ENCODE data around the gene NCR3LG1. TPM values are rescaled to one million over a fixed set of nuclear protein-coding genes. Genes with fewer than 3 reads are reported as not detected.

The NCR3LG1 gene
- total RNA-seq, 4 donors from 2014 or later, result 0.29 to 4.6 (median 0.91) TPM

- Histone ChIP-seq H3K27me3 (no peaks in the 10 kb centered on the region), H3K4me1 (no peaks in the 10 kb centered on the region), H3K9me3 (no peaks in the 10 kb centered on the region), H3K36me3 (no peaks in the 10 kb centered on the region), H3K27ac (peak overlapping the region; percentile 78 to 86), H3K4me3 (peak overlapping the region; percentile 44 to 64)
- no peak for DNase-seq
- intact Hi-C loops (cut with DNase I; ENCODE audit: low total_unique reads), result no loop called here
- no peak for TF ChIP-seq POLR2A (IDR thresholded peaks at IDR 0.05)
- TF ChIP-seq, protein P1, sequence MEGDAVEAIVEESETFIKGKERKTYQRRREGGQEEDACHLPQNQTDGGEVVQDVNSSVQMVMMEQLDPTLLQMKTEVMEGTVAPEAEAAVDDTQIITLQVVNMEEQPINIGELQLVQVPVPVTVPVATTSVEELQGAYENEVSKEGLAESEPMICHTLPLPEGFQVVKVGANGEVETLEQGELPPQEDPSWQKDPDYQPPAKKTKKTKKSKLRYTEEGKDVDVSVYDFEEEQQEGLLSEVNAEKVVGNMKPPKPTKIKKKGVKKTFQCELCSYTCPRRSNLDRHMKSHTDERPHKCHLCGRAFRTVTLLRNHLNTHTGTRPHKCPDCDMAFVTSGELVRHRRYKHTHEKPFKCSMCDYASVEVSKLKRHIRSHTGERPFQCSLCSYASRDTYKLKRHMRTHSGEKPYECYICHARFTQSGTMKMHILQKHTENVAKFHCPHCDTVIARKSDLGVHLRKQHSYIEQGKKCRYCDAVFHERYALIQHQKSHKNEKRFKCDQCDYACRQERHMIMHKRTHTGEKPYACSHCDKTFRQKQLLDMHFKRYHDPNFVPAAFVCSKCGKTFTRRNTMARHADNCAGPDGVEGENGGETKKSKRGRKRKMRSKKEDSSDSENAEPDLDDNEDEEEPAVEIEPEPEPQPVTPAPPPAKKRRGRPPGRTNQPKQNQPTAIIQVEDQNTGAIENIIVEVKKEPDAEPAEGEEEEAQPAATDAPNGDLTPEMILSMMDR (IDR thresholded peaks at IDR 0.05), result no peak
Observed at GRCh38 chr11:17353821-17354600, 2.4 kb downstream of the NCR3LG1 start.

GRCh38 chr11:17354601-17354991, 3.0 kb downstream of the NCR3LG1 start:
- no peaks in the 10 kb centered on the region for H3K27me3 ChIP-seq
- peak; percentile 29 to 63 for DNase-seq
- no peaks in the 10 kb centered on the region for H3K4me1 ChIP-seq
- no peak overlapping the region for H3K27ac ChIP-seq
- no peak overlapping the region for H3K4me3 ChIP-seq
- TF ChIP-seq, protein P1 (IDR thresholded peaks at IDR 0.05), result peak; percentile 42 to 64 (median 54)
- TF ChIP-seq POLR2A (IDR thresholded peaks at IDR 0.05), result no peak
- intact Hi-C loops (cut with DNase I; ENCODE audit: low total_unique reads), result no loop called here
- H3K9me3 ChIP-seq, result no peaks in the 10 kb centered on the region
- no peaks in the 10 kb centered on the region for H3K36me3 ChIP-seq

DNA sequence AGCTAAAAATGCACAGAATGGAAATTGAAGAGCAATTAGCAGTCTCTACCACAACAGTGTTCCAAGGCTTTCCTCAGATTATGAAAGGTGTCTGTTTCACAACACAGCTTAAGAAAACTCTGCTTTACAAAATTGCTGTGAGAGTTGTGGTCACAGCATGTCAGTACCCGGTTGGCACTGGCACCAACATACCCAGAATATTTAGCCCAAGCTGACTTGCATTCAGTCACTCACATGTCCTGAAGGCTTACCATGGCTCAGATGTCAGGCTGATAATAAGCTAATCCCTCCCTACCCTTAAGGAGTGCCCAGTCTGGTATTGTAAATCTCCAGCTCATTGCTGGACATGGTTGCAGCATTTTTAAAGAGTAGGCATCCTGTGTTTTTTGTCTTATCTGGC, 14.9 kb downstream of the NCR3LG1 start:
- no peak overlapping the region for H3K4me3 ChIP-seq
- no peak overlapping the region for H3K27ac ChIP-seq
- TF ChIP-seq, protein P1 (IDR thresholded peaks at IDR 0.05), result no peak
- TF ChIP-seq POLR2A (IDR thresholded peaks at IDR 0.05), result no peak
- no peaks in the 10 kb centered on the region for H3K27me3 ChIP-seq
- intact Hi-C loops (cut with DNase I; ENCODE audit: low total_unique reads), result no loop called here
- peaks cover 0 to 19% of the 10 kb centered on the region in 2 donors for H3K9me3 ChIP-seq
- H3K36me3 ChIP-seq, result no peaks in the 10 kb centered on the region
- no peaks in the 10 kb centered on the region for H3K4me1 ChIP-seq
- DNase-seq, result no peak

- intact Hi-C loops (cut with DNase I; ENCODE audit: low total_unique reads), result no loop called here
- Histone ChIP-seq H3K4me1 (no peaks in the 10 kb centered on the region), H3K4me3 (no peak overlapping the region), H3K27me3 (no peaks in the 10 kb centered on the region), H3K9me3 (peaks cover 0 to 33% of the 10 kb centered on the region in 2 donors), H3K27ac (no peak overlapping the region), H3K36me3 (no peaks in the 10 kb centered on the region)
- DNase-seq, result no peak
- no peak for TF ChIP-seq POLR2A (IDR thresholded peaks at IDR 0.05)
- TF ChIP-seq, protein P1 (IDR thresholded peaks at IDR 0.05), result no peak
Observed at GRCh38 chr11:17368551-17368950, 17.0 kb downstream of the NCR3LG1 start.

- Histone ChIP-seq H3K27me3 (no peaks in the 10 kb centered on the region), H3K9me3 (peaks cover 0 to 33% of the 10 kb centered on the region in 2 donors), H3K4me1 (no peaks in the 10 kb centered on the region), H3K27ac (no peak overlapping the region), H3K4me3 (no peak overlapping the region), H3K36me3 (no peaks in the 10 kb centered on the region)
- TF ChIP-seq, protein P1 (IDR thresholded peaks at IDR 0.05), result no peak
- TF ChIP-seq POLR2A (IDR thresholded peaks at IDR 0.05), result no peak
- DNase-seq, result no peak
- intact Hi-C loops (cut with DNase I; ENCODE audit: low total_unique reads), result no loop called here
Observed at GRCh38 chr11:17369094-17369493, 17.5 kb downstream of the NCR3LG1 start.

Data from uterus (tissue), 4 donors.